Fibroblast of pulmonary artery (primary cell): Measurements from ENCODE around the gene MORC2.

ENCODE experiments used
- DNase-seq: peaks from one replicate; pipeline ENCODE4 v3.0.0-alpha.2; 2010; ENCODE audit warnings: low read depth
- H3K4me3 ChIP-seq: replicated peaks from 2 replicates; pipeline ENCODE4 v1.5.1; 2011; ENCODE audit warnings: low read depth, mild to moderate bottlenecking, control low read depth, low read length, moderate library complexity
- TF ChIP-seq, protein P1 (sequence below): IDR thresholded peaks from 2 replicates; pipeline ENCODE4 v1.5.1; 2011; ENCODE audit warnings: mild to moderate bottlenecking, control low read depth, low read length, inconsistent platforms; ENCODE audit errors: missing control alignments

MORC2 gene

GRCh38 chr22:30992565-30992964 is 24.0 kb upstream of the MORC2 start:
- no peak overlapping the region for H3K4me3 ChIP-seq
- DNase-seq = no peak
- TF ChIP-seq, protein P1, sequence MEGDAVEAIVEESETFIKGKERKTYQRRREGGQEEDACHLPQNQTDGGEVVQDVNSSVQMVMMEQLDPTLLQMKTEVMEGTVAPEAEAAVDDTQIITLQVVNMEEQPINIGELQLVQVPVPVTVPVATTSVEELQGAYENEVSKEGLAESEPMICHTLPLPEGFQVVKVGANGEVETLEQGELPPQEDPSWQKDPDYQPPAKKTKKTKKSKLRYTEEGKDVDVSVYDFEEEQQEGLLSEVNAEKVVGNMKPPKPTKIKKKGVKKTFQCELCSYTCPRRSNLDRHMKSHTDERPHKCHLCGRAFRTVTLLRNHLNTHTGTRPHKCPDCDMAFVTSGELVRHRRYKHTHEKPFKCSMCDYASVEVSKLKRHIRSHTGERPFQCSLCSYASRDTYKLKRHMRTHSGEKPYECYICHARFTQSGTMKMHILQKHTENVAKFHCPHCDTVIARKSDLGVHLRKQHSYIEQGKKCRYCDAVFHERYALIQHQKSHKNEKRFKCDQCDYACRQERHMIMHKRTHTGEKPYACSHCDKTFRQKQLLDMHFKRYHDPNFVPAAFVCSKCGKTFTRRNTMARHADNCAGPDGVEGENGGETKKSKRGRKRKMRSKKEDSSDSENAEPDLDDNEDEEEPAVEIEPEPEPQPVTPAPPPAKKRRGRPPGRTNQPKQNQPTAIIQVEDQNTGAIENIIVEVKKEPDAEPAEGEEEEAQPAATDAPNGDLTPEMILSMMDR = no peak

DNA sequence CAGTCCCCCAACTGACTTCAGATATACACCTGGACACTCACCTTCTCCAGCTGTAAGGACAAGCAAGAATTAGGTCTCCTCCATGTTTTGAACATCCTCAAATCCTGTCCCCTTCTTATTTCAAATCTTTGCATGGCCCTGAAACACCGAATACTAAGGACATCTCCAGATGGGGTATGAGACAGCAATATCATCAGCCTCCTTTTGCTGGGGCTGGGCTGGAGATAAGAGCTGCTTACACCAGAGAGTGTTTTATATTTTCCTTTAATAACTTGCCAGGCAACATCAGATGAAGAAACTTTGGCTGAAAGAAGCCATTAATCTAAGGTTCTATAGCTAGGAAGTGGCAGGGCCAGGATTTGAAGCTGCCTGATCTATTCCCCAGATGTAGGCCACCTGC is 22.1 kb upstream of the MORC2 start:
- DNase-seq = no peak
- TF ChIP-seq, protein P1 = no peak
- no peak overlapping the region for H3K4me3 ChIP-seq

GRCh38 chr22:30989474-30989873 is 20.9 kb upstream of the MORC2 start:
- peak; percentile 35 for DNase-seq
- TF ChIP-seq, protein P1 = no peak
- no peak overlapping the region for H3K4me3 ChIP-seq

GRCh38 chr22:30985561-30986208 is 17.1 kb upstream of the MORC2 start:
- H3K4me3 ChIP-seq = no peak overlapping the region
- TF ChIP-seq, protein P1 = no peak
- DNase-seq = no peak

DNA sequence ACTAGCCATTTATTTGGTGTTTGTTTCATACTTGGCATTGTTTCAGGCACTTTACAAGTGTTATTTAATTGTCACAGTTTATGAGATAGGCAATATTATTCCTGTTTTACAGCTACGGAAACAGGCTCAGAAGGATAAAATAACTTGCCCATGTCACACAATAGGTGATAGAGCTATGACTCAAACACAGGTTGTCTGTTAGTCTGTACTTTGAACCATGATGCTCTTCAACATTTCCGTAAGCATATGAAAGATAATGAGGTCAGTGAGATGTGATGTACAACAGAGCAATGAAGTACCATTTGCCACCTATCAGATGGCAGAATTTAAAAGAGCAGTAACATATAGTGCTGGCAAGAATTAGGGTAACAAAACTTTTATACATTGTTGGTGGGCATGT is 15.7 kb upstream of the MORC2 start:
- H3K4me3 ChIP-seq = no peak overlapping the region
- no peak for DNase-seq

GRCh38 chr22:30982512-30982911 is 13.9 kb upstream of the MORC2 start:
- TF ChIP-seq, protein P1 = no peak
- no peak for DNase-seq
- H3K4me3 ChIP-seq = no peak overlapping the region

More for the DNA sequence above, 15.7 kb upstream of the MORC2 start:
- TF ChIP-seq, protein P1 = no peak

- H3K4me3 ChIP-seq = no peak overlapping the region
- DNase-seq = no peak
- TF ChIP-seq, protein P1 = no peak
Observed at GRCh38 chr22:30979932-30980331, 11.4 kb upstream of the MORC2 start.
